Astrocyte of the spinal cord (primary cell): ENCODE measurements around the gene FAF1.
"Not testable (repeated sequence)": the region's sequence is repeated elsewhere in the genome, so short reads cannot be mapped to it uniquely, and the experiment has no call there.

Source experiments
- DNase-seq: peaks from one replicate; pipeline ENCODE4 v3.0.0; 2011; ENCODE audit warnings: low read depth, low spot score
- H3K4me3 ChIP-seq: 2 replicates; pipeline ENCODE4 v1.5.1; 2011; ENCODE audit warnings: low read depth, mild to moderate bottlenecking, low read length, moderate library complexity
- in situ Hi-C: cut with HindIII; loops from 2 replicates; pipeline ENCODE4 v1.10.0; 2017; ENCODE audit warnings: low sequenced_read_pairs
- TF ChIP-seq, protein P1 (sequence below): IDR thresholded peaks from 2 replicates; pipeline ENCODE4 v1.5.1; 2012; ENCODE audit warnings: low read depth, mild to moderate bottlenecking, low read length, inconsistent platforms

FAF1 gene

DNA sequence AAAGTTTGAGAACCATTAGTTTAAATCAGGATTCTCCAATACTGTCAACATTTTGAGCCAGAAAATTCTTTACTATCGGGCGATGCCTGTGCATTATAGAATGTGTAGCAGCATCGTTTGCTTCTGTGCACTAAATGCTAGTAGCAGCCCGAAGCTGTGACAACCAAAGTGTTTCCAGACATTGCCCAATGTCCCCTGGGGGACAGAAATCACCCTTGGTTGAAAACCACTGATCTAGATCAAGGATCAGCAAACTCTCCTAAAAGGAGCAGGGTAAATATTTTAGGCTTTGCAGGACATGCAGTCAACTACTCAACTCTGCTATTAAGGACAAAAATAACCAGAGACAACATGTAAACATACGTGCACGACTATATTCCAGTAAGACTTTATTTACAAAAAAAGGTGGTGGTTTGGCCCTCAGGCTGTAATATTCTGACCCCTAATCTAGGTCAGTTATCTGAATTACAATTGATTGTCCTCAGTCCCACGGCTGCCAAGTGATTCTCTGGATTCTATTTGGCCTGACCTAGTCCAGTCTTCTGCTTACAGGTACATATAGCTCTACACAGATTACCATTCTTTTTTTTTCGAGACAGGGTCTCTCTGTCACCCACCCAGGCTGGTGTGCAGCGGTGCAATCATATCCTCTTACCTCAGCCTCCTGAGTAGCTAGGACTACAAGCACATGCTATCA, 10.6 kb downstream of the FAF1 start:
- no peak overlapping the region for H3K4me3 ChIP-seq
- DNase-seq = no peak
- TF ChIP-seq, protein P1, sequence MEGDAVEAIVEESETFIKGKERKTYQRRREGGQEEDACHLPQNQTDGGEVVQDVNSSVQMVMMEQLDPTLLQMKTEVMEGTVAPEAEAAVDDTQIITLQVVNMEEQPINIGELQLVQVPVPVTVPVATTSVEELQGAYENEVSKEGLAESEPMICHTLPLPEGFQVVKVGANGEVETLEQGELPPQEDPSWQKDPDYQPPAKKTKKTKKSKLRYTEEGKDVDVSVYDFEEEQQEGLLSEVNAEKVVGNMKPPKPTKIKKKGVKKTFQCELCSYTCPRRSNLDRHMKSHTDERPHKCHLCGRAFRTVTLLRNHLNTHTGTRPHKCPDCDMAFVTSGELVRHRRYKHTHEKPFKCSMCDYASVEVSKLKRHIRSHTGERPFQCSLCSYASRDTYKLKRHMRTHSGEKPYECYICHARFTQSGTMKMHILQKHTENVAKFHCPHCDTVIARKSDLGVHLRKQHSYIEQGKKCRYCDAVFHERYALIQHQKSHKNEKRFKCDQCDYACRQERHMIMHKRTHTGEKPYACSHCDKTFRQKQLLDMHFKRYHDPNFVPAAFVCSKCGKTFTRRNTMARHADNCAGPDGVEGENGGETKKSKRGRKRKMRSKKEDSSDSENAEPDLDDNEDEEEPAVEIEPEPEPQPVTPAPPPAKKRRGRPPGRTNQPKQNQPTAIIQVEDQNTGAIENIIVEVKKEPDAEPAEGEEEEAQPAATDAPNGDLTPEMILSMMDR = no peak
- in situ Hi-C loops = no loop called here

DNA sequence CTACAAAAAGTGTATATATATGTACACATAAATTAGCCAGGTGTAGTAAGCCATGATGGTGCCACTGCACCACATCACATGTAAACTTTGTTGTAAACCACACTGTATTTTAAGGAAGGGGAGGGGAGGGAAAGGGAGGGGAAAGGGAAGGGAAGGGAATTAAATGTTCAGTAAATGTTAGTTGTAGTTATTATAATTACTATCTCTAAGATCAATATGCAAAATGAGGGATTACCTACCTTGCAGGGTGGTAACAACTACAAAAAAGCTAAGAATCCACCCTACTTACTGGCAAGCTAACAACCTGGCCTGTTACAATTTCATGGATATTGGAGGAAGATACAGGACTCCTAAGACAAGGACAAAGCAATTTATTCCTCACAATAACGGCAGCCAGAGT, 17.7 kb downstream of the FAF1 start:
- in situ Hi-C loops = no loop called here
- H3K4me3 ChIP-seq = no peak overlapping the region
- TF ChIP-seq, protein P1 = no peak
- no peak for DNase-seq

- H3K4me3 ChIP-seq = no peak overlapping the region
- no peak for DNase-seq
- TF ChIP-seq, protein P1 = no peak
- in situ Hi-C loops = no loop called here
Observed at GRCh38 chr1:50940291-50940690, 19.8 kb downstream of the FAF1 start.

- DNase-seq = no peak
- in situ Hi-C loops = no loop called here
- TF ChIP-seq, protein P1 = no peak
- no peak overlapping the region for H3K4me3 ChIP-seq
Observed at GRCh38 chr1:50936321-50936720, 23.7 kb downstream of the FAF1 start.

- DNase-seq, H3K4me3 ChIP-seq, in situ Hi-C loops: not testable (repeated sequence)
Observed at GRCh38 chr1:50935276-50935675, 24.8 kb downstream of the FAF1 start.

DNA sequence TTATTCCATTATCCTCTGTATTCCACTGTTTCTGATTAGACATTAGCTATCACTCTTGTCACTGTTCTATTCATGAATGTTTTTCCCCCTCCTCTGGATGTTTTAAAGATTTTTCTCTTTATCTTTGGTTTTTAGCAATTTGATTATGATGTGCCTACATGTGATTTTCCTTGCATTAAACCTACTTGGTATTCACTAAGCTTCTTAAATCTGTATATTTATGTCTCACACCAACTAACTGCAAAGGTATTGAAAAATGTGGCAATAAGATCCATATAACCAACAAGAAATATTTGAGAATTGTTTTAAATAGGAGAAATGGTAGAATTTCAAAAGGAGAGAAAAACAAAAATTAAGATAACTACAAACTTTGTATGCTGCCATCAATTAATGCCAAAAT, 25.2 kb downstream of the FAF1 start:
- no peak for DNase-seq
- TF ChIP-seq, protein P1 = no peak
- in situ Hi-C loops = no loop called here
- H3K4me3 ChIP-seq = no peak overlapping the region

DNA sequence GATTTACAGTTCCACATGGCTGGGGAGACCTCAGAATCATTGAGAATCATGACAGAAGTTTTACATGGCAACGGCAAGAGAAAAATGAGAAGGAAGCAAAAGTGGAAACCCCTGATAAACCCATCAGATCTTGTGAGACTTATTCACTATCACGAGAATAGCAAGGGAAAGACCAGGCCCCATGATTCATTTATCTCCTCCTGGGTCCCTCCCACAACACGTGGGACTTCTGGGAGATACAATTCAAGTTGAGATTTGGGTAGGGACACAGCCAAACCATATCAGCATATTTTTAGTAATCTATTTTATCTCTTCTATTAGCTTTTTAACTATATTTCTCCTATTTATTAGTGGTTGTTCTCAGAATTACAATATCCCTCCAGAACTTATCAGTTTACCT, 26.3 kb downstream of the FAF1 start:
- in situ Hi-C loops, DNase-seq, H3K4me3 ChIP-seq: not testable (repeated sequence)

DNA sequence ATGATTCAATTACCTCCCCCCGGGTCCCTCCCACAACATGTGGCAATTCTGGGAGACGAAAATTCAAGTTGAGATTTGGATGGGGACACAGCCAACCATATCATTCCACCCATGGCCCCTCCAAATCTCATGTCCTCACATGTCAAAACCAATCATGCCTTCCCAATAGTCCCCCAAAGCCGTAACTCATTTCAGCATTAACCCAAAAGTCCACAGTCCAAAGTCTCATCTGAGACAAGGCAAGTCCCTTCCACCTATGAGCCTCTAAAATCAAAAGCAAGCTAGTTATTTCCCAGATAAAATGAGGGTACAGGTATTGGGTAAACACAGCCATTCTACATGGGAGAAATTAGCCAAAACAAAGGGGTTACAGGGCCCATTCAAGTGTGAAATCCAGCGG, 28.0 kb downstream of the FAF1 start:
- DNase-seq, H3K4me3 ChIP-seq, in situ Hi-C loops: not testable (repeated sequence)
